Spinal cord (tissue), 10 donors: ENCODE results near the gene CCDC106. TPM values are rescaled to one million over a fixed set of nuclear protein-coding genes. Genes with fewer than 3 reads are reported as not detected.
A peak's percentile ranks its signal among the peaks of the same experiment; 100 is the strongest.

ENCODE experiments used
- DNase-seq, 6 donors: peaks; one replicate each; pipeline versions ENCODE4 v3.0.0 to v3.0.0-alpha.2; 2013 to 2015; ENCODE audit warnings: low spot score in 6 of 6, low read depth in 4 of 6
- H3K27ac ChIP-seq: one replicate; pipeline ENCODE4 v1.5.1; 2013; ENCODE audit warnings: low read depth, low read length, control low read depth
- H3K27me3 ChIP-seq: one replicate; pipeline ENCODE4 v1.6.1; 2013; ENCODE audit warnings: low read length; ENCODE audit not compliant: control insufficient read depth, insufficient read depth
- H3K36me3 ChIP-seq: one replicate; pipeline ENCODE4 v1.6.1; 2013; ENCODE audit warnings: low read length; ENCODE audit not compliant: control insufficient read depth, insufficient read depth
- H3K4me1 ChIP-seq: one replicate; pipeline ENCODE4 v1.6.1; 2013; ENCODE audit warnings: low read length; ENCODE audit not compliant: control insufficient read depth, insufficient read depth
- H3K4me3 ChIP-seq: one replicate; pipeline ENCODE4 v1.5.1; 2013; ENCODE audit warnings: low read depth, low read length, control low read depth
- H3K9me3 ChIP-seq: one replicate; pipeline ENCODE4 v1.6.1; 2013; ENCODE audit warnings: low read length; ENCODE audit not compliant: control insufficient read depth, insufficient read depth
- WGBS: methylation state at CpG from one replicate; pipeline ENCODE4 v1.1.5; 2013; ENCODE audit warnings: missing lambda C conversion rate; ENCODE audit not compliant: insufficient coverage; 5-methylcytosine and 5-hydroxymethylcytosine counted together
- polyA plus RNA-seq, 2 donors: library from polyadenylated mRNA; unstranded; fragments of 120-200 nt; gene quantifications; one replicate each; pipeline ENCODE4 v1.2.1, GENCODE V29; 2013; ENCODE audit not compliant: insufficient read length in 2 of 2
- total RNA-seq, 2 donors: library from RNA; depleted of rRNA in 1 of 2; stranded (reverse); fragments of 120-200 nt in 1 of 2; fragments of >200 nt in 1 of 2; gene quantifications; one replicate each; pipeline versions ENCODE4 v1.2.3 to v1.2.4, GENCODE V29; 2013 to 2014
- donor health status: healthy.

The CCDC106 gene
- total and polyA plus RNA-seq, 4 donors = 13.4 to 57.6 (median 35.5) TPM

- Histone ChIP-seq H3K36me3 (peaks cover 54% of the 10 kb centered on the region), H3K4me3 (peak overlapping the region; percentile 92), H3K27ac (peak overlapping the region; percentile 99), H3K4me1 (peaks cover 37% of the 10 kb centered on the region), H3K27me3 (no peaks in the 10 kb centered on the region), H3K9me3 (no peaks in the 10 kb centered on the region)
- DNase-seq = no peak
- WGBS = 0% methylated on average over 14 of the region's 19 CpGs
These were observed 7.6 kb downstream of the CCDC106 start for GRCh38 chr19:55655648-55656040.

- no peaks in the 10 kb centered on the region for H3K27me3 ChIP-seq
- peaks cover 54% of the 10 kb centered on the region for H3K36me3 ChIP-seq
- no peak for DNase-seq
- H3K4me3 ChIP-seq = no peak overlapping the region
- no peak overlapping the region for H3K27ac ChIP-seq
- no peaks in the 10 kb centered on the region for H3K9me3 ChIP-seq
- WGBS = 64% methylated on average over 7 of the region's 7 CpGs
- H3K4me1 ChIP-seq = peaks cover 37% of the 10 kb centered on the region
These were observed 8.5 kb downstream of the CCDC106 start for GRCh38 chr19:55656552-55656951.

- H3K27ac ChIP-seq = no peak overlapping the region
- H3K27me3 ChIP-seq = no peaks in the 10 kb centered on the region
- no peaks in the 10 kb centered on the region for H3K9me3 ChIP-seq
- no peak for DNase-seq
- WGBS = 72% methylated on average over 18 of the region's 18 CpGs
- peaks cover 54% of the 10 kb centered on the region for H3K36me3 ChIP-seq
- H3K4me3 ChIP-seq = no peak overlapping the region
- H3K4me1 ChIP-seq = peaks cover 37% of the 10 kb centered on the region
These were observed 9.2 kb downstream of the CCDC106 start for GRCh38 chr19:55656988-55657747.

GRCh38 chr19:55658846-55659459 is 10.9 kb downstream of the CCDC106 start:
- WGBS = 92% methylated on average over 36 of the region's 37 CpGs
- H3K36me3 ChIP-seq = peaks cover 61% of the 10 kb centered on the region
- DNase-seq = no peak
- H3K9me3 ChIP-seq = no peaks in the 10 kb centered on the region
- no peak overlapping the region for H3K27ac ChIP-seq
- no peak overlapping the region for H3K4me3 ChIP-seq
- H3K27me3 ChIP-seq = no peaks in the 10 kb centered on the region
- peaks cover 26% of the 10 kb centered on the region for H3K4me1 ChIP-seq

- Histone ChIP-seq H3K27ac (no peak overlapping the region), H3K4me1 (peaks cover 26% of the 10 kb centered on the region), H3K27me3 (no peaks in the 10 kb centered on the region), H3K36me3 (peaks cover 69% of the 10 kb centered on the region), H3K4me3 (no peak overlapping the region), H3K9me3 (no peaks in the 10 kb centered on the region)
- WGBS = 76% methylated on average over 2 of the region's 9 CpGs
- no peak for DNase-seq
These were observed 11.8 kb downstream of the CCDC106 start for GRCh38 chr19:55659822-55660221.

- Histone ChIP-seq H3K9me3 (no peaks in the 10 kb centered on the region), H3K36me3 (peaks cover 70% of the 10 kb centered on the region), H3K27ac (no peak overlapping the region), H3K4me3 (no peak overlapping the region), H3K4me1 (peaks cover 26% of the 10 kb centered on the region), H3K27me3 (no peaks in the 10 kb centered on the region)
- DNase-seq = no peak
- WGBS = 95% methylated on average over 5 of the region's 12 CpGs
These were observed 12.4 kb downstream of the CCDC106 start for GRCh38 chr19:55660404-55660803.

- DNase-seq = no peak
- no peak overlapping the region for H3K27ac ChIP-seq
- H3K4me3 ChIP-seq = no peak overlapping the region
- WGBS = 81% methylated on average over 14 of the region's 16 CpGs
- peaks cover 76% of the 10 kb centered on the region for H3K36me3 ChIP-seq
- no peaks in the 10 kb centered on the region for H3K9me3 ChIP-seq
- no peaks in the 10 kb centered on the region for H3K27me3 ChIP-seq
- H3K4me1 ChIP-seq = peaks cover 26% of the 10 kb centered on the region
These were observed 13.0 kb downstream of the CCDC106 start for GRCh38 chr19:55660991-55661390.

- H3K4me3 ChIP-seq = no peak overlapping the region
- no peaks in the 10 kb centered on the region for H3K27me3 ChIP-seq
- H3K36me3 ChIP-seq = peaks cover 84% of the 10 kb centered on the region
- 67% methylated on average over 7 of the region's 7 CpGs for WGBS
- H3K27ac ChIP-seq = no peak overlapping the region
- no peaks in the 10 kb centered on the region for H3K9me3 ChIP-seq
- no peak for DNase-seq
- peaks cover 26% of the 10 kb centered on the region for H3K4me1 ChIP-seq
These were observed 13.8 kb downstream of the CCDC106 start for GRCh38 chr19:55661826-55662225.

GRCh38 chr19:55663846-55664536 is 16.0 kb downstream of the CCDC106 start:
- no peak for DNase-seq
- Histone ChIP-seq H3K27ac (no peak overlapping the region), H3K9me3 (no peaks in the 10 kb centered on the region), H3K4me1 (peaks cover 9% of the 10 kb centered on the region), H3K36me3 (peaks cover 94% of the 10 kb centered on the region), H3K4me3 (no peak overlapping the region), H3K27me3 (no peaks in the 10 kb centered on the region)
- WGBS = 90% methylated on average over 20 of the region's 20 CpGs
